ENCODE results near the gene SLC25A48.

The SLC25A48 gene

DNA sequence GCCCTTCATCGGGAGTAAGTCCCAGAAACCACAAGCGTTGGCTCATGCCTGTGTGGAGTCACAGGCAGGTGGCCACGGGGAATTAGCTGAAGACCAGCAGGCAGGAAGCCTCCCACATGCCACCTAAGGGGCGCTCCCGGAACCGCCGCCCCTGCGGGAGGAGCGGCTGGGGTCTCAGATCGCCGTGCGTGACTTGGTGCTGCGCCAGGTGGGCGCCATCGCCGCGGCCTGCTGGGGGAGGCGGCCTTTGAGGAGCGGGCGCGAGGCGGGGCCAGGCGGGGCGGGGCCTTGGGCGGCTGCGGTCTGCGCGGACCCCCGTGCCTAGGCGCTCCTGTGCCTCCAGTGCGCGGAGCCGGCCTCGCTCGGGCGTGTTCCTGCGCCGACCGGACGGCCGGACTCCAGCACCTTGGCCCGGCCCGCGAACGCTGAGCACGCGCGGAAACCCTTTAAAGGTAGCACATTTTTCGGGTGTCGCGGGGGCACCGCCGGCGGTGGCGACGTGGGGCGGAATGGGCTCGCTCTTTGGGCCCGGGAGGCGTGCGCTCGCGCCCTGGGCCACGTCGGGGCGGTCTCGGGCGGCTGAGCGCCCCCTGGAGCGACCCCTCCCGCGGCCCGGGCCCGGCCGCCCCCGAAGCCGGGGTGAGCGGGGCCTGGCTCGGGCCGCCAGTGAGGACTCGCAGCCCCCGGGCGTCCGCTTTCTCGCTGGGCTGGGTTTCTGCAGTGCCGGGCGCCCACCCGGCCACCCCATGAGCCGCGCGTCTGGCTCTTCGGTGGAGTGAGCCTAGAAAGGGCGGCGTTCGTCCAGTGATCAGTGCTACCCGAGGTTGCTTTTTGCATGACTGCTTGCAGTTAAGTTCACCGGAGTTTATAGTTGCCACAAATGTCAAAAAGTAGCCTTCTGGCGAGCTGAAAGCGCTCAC is 95.8 kb downstream of the SLC25A48 start:
- peak overlapping the region; percentile 15 for H3K4me3 ChIP-seq (ENCODE audit: low read depth, low read length)
- in situ Hi-C loops (cut with HindIII; ENCODE audit: low sequenced_read_pairs), result no loop called here
- TF ChIP-seq, protein P1, sequence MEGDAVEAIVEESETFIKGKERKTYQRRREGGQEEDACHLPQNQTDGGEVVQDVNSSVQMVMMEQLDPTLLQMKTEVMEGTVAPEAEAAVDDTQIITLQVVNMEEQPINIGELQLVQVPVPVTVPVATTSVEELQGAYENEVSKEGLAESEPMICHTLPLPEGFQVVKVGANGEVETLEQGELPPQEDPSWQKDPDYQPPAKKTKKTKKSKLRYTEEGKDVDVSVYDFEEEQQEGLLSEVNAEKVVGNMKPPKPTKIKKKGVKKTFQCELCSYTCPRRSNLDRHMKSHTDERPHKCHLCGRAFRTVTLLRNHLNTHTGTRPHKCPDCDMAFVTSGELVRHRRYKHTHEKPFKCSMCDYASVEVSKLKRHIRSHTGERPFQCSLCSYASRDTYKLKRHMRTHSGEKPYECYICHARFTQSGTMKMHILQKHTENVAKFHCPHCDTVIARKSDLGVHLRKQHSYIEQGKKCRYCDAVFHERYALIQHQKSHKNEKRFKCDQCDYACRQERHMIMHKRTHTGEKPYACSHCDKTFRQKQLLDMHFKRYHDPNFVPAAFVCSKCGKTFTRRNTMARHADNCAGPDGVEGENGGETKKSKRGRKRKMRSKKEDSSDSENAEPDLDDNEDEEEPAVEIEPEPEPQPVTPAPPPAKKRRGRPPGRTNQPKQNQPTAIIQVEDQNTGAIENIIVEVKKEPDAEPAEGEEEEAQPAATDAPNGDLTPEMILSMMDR (IDR thresholded peaks at IDR 0.05; ENCODE audit: low read depth, low read length), result no peak
- DNase-seq (ENCODE audit: low read depth, low spot score), result no peak

DNA sequence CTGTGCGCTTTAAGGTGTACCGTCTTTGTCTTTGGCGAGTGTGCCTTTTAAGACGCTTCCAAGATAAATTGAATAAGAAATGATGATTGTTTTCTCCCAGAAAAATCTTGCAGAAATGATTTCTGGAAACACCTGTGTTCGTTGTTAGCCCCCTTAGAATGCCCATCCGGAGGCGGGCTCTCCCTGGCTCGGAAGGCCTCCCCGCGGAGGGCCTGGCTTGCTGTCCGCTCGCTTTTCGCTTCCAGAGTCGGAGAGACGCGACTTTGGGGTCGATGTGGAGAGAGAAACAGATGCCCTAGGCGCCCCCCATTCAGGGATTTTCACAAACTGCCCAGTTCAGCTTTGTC is 96.5 kb downstream of the SLC25A48 start:
- TF ChIP-seq, protein P1 (IDR thresholded peaks at IDR 0.05; ENCODE audit: low read depth, low read length), result no peak
- H3K4me3 ChIP-seq (ENCODE audit: low read depth, low read length), result no peak overlapping the region
- no peak for DNase-seq (ENCODE audit: low read depth, low spot score)
- in situ Hi-C loops (cut with HindIII; ENCODE audit: low sequenced_read_pairs), result no loop called here

DNA sequence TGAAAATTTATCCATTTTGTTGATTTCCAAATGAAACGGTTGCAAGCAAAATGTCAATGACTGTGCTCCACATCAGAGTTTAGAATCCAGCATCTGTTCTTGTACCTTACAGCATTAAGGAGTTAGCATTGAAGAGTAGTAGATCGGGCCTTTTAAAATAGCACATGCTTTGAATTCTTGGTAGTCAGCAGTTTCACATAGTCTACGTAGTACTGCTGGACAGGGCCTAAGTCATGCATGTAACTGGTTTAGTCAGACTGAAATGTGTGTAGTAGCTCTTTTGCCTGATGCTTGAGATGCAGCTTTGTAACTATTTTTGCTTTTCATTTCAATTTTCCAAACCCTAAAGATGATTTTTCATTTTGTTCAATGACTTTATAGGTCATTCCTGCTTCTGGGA is 100.5 kb downstream of the SLC25A48 start:
- no peak overlapping the region for H3K4me3 ChIP-seq (ENCODE audit: low read depth, low read length)
- TF ChIP-seq, protein P1 (IDR thresholded peaks at IDR 0.05; ENCODE audit: low read depth, low read length), result no peak
- peak; percentile 13 for DNase-seq (ENCODE audit: low read depth, low spot score)
- in situ Hi-C loops (cut with HindIII; ENCODE audit: low sequenced_read_pairs), result no loop called here

DNA sequence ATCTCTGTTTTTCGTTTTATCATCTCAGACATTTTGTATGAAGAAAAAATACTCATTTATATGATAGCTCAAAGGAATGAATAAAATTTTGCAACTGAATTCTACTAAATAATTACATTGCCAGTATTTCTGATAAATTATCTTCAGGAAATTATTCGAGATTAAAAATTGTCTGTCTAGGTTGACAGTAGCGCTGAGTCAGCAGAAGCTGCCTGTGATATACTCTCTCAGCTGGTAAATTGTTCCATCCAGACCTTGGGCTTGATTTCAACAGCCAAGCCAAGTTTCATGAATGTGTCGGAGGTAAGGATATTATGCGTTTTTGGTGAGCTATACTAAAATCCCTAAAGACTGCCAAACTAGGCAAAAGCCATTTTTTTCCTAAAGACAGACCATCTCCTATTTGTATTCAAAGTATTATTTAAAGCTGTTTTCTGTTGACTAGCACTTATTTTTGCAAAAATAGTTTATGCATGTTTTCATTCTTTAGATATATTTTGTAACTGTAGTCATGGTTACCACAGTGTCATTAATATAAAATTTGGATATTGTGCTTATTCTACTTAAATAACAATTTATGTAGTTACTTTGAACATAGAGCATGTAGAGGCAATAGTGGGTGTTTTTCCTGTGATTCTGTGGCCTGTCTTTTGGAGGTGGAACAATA is 102.9 kb downstream of the SLC25A48 start:
- no peak overlapping the region for H3K4me3 ChIP-seq (ENCODE audit: low read depth, low read length)
- TF ChIP-seq, protein P1 (IDR thresholded peaks at IDR 0.05; ENCODE audit: low read depth, low read length), result no peak
- no peak for DNase-seq (ENCODE audit: low read depth, low spot score)
- in situ Hi-C loops (cut with HindIII; ENCODE audit: low sequenced_read_pairs), result no loop called here
